ENCODE results near the gene CDX2. TPM values are rescaled to one million over a fixed set of nuclear protein-coding genes. Genes with fewer than 3 reads are reported as not detected.

CDX2 gene
- total and polyA plus RNA-seq, 2 experiments from 2014 or later, result not detected

GRCh38 chr13:27975564-27976361, 6.6 kb upstream of the CDX2 start:
- Histone ChIP-seq H3K27me3 (ENCODE audit: insufficient read depth) (peaks cover 100% of the 10 kb centered on the region), H3K36me3 (ENCODE audit: insufficient read depth) (no peaks in the 10 kb centered on the region; the same call in 1 of the 2 replicates), H3K4me1 (ENCODE audit: insufficient read depth) (peaks cover 53% of the 10 kb centered on the region), H3K4me2 (peak overlapping the region; percentile 38; the same call in 1 of the 2 replicates), H2AFZ (no peak overlapping the region), H3K79me2 (replicated peaks; ENCODE audit: insufficient read depth) (no peaks in the 10 kb centered on the region), H3F3A (replicated peaks; ENCODE audit: low read depth) (peaks cover 55% of the 10 kb centered on the region), H3K4me3 (no peak overlapping the region), H3K27ac (ENCODE audit: low read depth) (no peak overlapping the region), H3K9me2 (ENCODE audit: insufficient read depth) (no peaks in the 10 kb centered on the region), H4K20me1 (replicated peaks; ENCODE audit: insufficient read depth) (peaks cover 47% of the 10 kb centered on the region)
- no peaks in the 10 kb centered on the region for H3K36me3 Mint-ChIP-seq (ENCODE audit: low read depth)
- H3K4me1 Mint-ChIP-seq, result peaks cover 44% of the 10 kb centered on the region
- peaks cover 99% of the 10 kb centered on the region for H3K27me3 Mint-ChIP-seq (ENCODE audit: insufficient read depth, low read depth, poor library complexity)
- TF ChIP-seq EZH2 (IDR thresholded peaks at IDR 0.05; ENCODE audit: low read depth, unreplicated experiment), result peak; percentile 99
- TF ChIP-seq EZH2phosphoT487 (IDR thresholded peaks at IDR 0.05; ENCODE audit: unreplicated experiment), result peak; percentile 99
- no peak for TF ChIP-seq ZNF114 (CRISPR knock-in tag; IDR thresholded peaks at IDR 0.05)
- TF ChIP-seq, protein P1, sequence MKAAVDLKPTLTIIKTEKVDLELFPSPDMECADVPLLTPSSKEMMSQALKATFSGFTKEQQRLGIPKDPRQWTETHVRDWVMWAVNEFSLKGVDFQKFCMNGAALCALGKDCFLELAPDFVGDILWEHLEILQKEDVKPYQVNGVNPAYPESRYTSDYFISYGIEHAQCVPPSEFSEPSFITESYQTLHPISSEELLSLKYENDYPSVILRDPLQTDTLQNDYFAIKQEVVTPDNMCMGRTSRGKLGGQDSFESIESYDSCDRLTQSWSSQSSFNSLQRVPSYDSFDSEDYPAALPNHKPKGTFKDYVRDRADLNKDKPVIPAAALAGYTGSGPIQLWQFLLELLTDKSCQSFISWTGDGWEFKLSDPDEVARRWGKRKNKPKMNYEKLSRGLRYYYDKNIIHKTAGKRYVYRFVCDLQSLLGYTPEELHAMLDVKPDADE (IDR thresholded peaks at IDR 0.05), result no peak
- no peak overlapping the region for H3K27ac Mint-ChIP-seq
- peaks cover 4% of the 10 kb centered on the region; the same call in 2 of the 3 replicates for H3K9me3 Mint-ChIP-seq
- ATAC-seq, result no peak
- peak overlapping the region; percentile 21; the same call in 1 of the 3 replicates for H3K4me3 Mint-ChIP-seq
- DNase-seq (ENCODE audit: low spot score), result no peak

DNA sequence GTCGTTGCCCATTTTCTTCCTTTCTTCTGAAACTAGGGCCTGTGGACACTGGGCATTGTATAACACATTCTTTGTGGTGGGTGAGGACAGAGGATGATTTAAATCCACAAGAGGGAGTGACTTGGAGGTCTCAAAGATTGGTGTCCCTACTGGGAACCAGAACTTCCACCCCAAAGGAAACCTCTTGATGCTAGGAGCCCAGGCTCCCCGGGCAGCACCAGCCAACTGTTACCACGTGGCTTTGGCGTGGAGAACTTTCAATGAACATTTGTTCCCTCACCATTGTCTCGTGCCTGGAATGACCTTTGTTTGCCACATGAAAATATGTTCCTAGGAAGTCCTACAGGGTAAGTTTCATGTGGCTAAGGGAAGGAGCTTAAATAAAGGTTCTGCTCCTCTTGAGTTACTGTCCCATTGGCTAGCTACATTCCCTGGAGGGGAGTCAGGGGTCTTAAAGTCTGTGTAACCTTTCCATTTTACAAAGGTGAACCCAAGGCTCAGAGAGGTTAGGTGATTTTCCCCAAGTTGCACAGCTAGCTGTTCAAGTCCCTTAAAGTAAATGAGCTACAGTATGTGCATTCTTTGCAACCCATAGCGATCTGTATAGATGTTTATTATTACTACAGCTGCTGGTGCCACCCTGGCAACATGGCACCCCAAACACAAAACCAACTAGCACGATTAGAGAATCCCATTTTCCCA, 5.0 kb upstream of the CDX2 start:
- Histone ChIP-seq H3K27me3 (ENCODE audit: insufficient read depth) (peaks cover 100% of the 10 kb centered on the region), H3K27ac (ENCODE audit: low read depth) (no peak overlapping the region), H3K36me3 (ENCODE audit: insufficient read depth) (no peaks in the 10 kb centered on the region; the same call in 1 of the 2 replicates), H3K4me3 (no peak overlapping the region), H3F3A (replicated peaks; ENCODE audit: low read depth) (peaks cover 59% of the 10 kb centered on the region), H4K20me1 (replicated peaks; ENCODE audit: insufficient read depth) (peaks cover 38% of the 10 kb centered on the region), H3K9me2 (ENCODE audit: insufficient read depth) (no peaks in the 10 kb centered on the region), H3K4me2 (no peak overlapping the region), H3K4me1 (ENCODE audit: insufficient read depth) (peaks cover 61% of the 10 kb centered on the region), H3K79me2 (replicated peaks; ENCODE audit: insufficient read depth) (no peaks in the 10 kb centered on the region), H2AFZ (no peak overlapping the region)
- Mint-ChIP-seq H3K27ac (no peak overlapping the region), H3K27me3 (ENCODE audit: insufficient read depth, low read depth, poor library complexity) (peaks cover 99% of the 10 kb centered on the region), H3K4me3 (no peak overlapping the region), H3K4me1 (peaks cover 47% of the 10 kb centered on the region), H3K36me3 (ENCODE audit: low read depth) (no peaks in the 10 kb centered on the region), H3K9me3 (peaks cover 3% of the 10 kb centered on the region; the same call in 1 of the 3 replicates)
- DNase-seq (ENCODE audit: low spot score) (no peak), ATAC-seq (no peak)
- TF ChIP-seq, protein P2, sequence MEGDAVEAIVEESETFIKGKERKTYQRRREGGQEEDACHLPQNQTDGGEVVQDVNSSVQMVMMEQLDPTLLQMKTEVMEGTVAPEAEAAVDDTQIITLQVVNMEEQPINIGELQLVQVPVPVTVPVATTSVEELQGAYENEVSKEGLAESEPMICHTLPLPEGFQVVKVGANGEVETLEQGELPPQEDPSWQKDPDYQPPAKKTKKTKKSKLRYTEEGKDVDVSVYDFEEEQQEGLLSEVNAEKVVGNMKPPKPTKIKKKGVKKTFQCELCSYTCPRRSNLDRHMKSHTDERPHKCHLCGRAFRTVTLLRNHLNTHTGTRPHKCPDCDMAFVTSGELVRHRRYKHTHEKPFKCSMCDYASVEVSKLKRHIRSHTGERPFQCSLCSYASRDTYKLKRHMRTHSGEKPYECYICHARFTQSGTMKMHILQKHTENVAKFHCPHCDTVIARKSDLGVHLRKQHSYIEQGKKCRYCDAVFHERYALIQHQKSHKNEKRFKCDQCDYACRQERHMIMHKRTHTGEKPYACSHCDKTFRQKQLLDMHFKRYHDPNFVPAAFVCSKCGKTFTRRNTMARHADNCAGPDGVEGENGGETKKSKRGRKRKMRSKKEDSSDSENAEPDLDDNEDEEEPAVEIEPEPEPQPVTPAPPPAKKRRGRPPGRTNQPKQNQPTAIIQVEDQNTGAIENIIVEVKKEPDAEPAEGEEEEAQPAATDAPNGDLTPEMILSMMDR (conservative IDR thresholded peaks at IDR 0.05; ENCODE audit: low read depth in 2 of 2), result no peak
- TF ChIP-seq CREB1 (CRISPR knock-in tag; IDR thresholded peaks at IDR 0.05; ENCODE audit: low read depth) (no peak), NANOG (IDR thresholded peaks at IDR 0.05; ENCODE audit: borderline replicate concordance) (no peak), EZH2 (IDR thresholded peaks at IDR 0.05; ENCODE audit: low read depth, unreplicated experiment) (no peak), ZNF331 (CRISPR knock-in tag; IDR thresholded peaks at IDR 0.05; ENCODE audit: low read depth) (no peak), JUNB (IDR thresholded peaks at IDR 0.05; ENCODE audit: unreplicated experiment) (no peak), ZNF462 (CRISPR knock-in tag; IDR thresholded peaks at IDR 0.05) (no peak)
